Activated naive CD4-positive, alpha-beta T cell treated with anti-CD3 and anti-CD28 coated beads, Interleukin-2, amount 50 U/mL, for 24 hours (primary cell): Measurements from ENCODE around the gene SPNS3.
A peak's percentile ranks its signal among the peaks of the same experiment; 100 is the strongest.

ENCODE experiments used
- H3K27ac Mint-ChIP-seq: one replicate; pipeline ENCODE4 v1.8.0; 2021; ENCODE audit warnings: mild to moderate bottlenecking, mixed read lengths
- H3K27me3 Mint-ChIP-seq: one replicate; pipeline ENCODE4 v1.8.0; 2021; ENCODE audit warnings: mixed read lengths
- H3K36me3 Mint-ChIP-seq: one replicate; pipeline ENCODE4 v1.8.0; 2021; ENCODE audit warnings: mixed read lengths
- H3K4me1 Mint-ChIP-seq: one replicate; pipeline ENCODE4 v1.8.0; 2021; ENCODE audit warnings: mixed read lengths
- H3K4me3 Mint-ChIP-seq: one replicate; pipeline ENCODE4 v1.8.0; 2021; ENCODE audit warnings: mild to moderate bottlenecking, mixed read lengths
- H3K9me3 Mint-ChIP-seq: one replicate; pipeline ENCODE4 v1.8.0; 2021; ENCODE audit warnings: mixed read lengths

The SPNS3 gene

DNA sequence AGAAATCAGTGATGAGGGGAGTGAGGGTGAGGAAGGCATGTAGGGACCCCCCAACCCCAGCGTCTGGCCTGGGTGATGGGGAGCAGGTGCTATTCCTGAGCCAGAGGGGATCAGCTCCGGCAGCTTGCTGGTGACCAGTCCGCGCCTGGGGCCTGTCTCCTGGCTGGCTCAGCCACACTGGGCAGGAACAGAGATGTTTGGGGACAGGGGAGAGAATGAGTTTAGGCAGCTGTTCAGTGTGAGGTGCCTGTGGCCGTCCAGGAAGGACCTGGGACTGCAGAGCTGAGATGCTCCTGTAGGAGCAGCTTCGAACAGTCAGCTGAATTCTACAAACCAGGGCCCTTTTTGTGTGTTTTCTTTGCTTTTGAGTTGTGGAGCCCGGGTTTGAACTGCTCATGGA lies 41.7 kb downstream of the SPNS3 start:
- Mint-ChIP-seq H3K27me3 (no peaks in the 10 kb centered on the region), H3K9me3 (no peaks in the 10 kb centered on the region), H3K36me3 (no peaks in the 10 kb centered on the region), H3K4me1 (no peaks in the 10 kb centered on the region), H3K4me3 (no peak overlapping the region), H3K27ac (peak overlapping the region; percentile 68)

DNA sequence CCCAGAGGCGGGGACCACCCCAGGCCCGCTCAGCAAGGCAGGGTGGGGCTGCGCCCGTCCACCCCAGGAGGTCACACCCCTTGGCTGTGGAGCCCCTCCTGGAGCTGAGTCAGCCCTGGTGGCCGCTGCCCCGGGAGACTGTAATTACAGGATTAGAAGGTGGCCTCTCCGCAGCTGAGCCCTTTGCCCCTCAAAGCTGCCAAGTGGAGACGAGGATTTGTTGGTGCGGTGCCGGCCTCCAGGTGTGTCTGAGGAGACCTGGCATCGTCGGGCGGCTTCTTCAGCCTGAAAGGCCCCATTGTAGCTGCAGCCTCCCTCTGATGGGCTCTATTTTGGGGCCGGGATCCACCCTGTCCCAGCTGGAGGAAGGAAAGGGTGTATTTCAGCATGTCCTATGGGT lies 42.3 kb downstream of the SPNS3 start:
- Mint-ChIP-seq H3K27ac (no peak overlapping the region), H3K4me1 (peaks cover 4% of the 10 kb centered on the region), H3K9me3 (no peaks in the 10 kb centered on the region), H3K36me3 (no peaks in the 10 kb centered on the region), H3K4me3 (no peak overlapping the region), H3K27me3 (no peaks in the 10 kb centered on the region)

- H3K4me1 Mint-ChIP-seq = peaks cover 10% of the 10 kb centered on the region
- no peak overlapping the region for H3K4me3 Mint-ChIP-seq
- no peaks in the 10 kb centered on the region for H3K27me3 Mint-ChIP-seq
- no peaks in the 10 kb centered on the region for H3K36me3 Mint-ChIP-seq
- no peaks in the 10 kb centered on the region for H3K9me3 Mint-ChIP-seq
- no peak overlapping the region for H3K27ac Mint-ChIP-seq
Observed at GRCh38 chr17:4476511-4477070, 42.9 kb downstream of the SPNS3 start.

- no peaks in the 10 kb centered on the region for H3K9me3 Mint-ChIP-seq
Observed at GRCh38 chr17:4477255-4477791, 43.6 kb downstream of the SPNS3 start.

DNA sequence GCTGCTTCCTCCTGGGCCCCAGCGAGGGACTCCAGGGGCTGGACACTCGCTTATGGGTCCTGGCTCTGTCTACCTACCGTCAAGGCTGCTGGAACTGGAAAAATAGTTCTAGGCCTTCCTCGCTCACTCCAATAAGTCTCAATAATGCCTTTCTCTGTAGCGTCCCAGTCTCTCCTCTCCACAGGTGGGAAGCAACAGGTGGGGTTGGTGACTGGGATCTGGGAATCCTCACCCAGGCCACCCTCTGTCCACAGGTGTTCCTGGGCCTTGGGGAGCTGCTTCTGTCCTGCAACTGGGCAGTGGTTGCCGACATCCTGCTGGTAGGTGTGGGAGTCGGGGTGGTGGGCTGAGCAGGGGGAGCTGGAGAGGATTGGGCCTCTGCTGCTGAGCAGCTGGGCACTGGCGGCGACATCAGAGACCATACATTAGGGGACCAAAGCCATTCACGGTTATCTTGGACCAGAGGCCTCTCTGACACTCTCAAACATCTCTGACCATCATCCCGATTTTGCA lies 44.6 kb downstream of the SPNS3 start:
- H3K36me3 Mint-ChIP-seq = no peaks in the 10 kb centered on the region
- peaks cover 22% of the 10 kb centered on the region for H3K4me1 Mint-ChIP-seq
- H3K9me3 Mint-ChIP-seq = no peaks in the 10 kb centered on the region
- no peak overlapping the region for H3K4me3 Mint-ChIP-seq
- H3K27ac Mint-ChIP-seq = peak overlapping the region; percentile 83
- H3K27me3 Mint-ChIP-seq = no peaks in the 10 kb centered on the region

More at GRCh38 chr17:4477255-4477791, 43.6 kb downstream of the SPNS3 start:
- H3K27ac Mint-ChIP-seq = no peak overlapping the region
- no peak overlapping the region for H3K4me3 Mint-ChIP-seq
- H3K36me3 Mint-ChIP-seq = no peaks in the 10 kb centered on the region
- no peaks in the 10 kb centered on the region for H3K27me3 Mint-ChIP-seq
- peaks cover 17% of the 10 kb centered on the region for H3K4me1 Mint-ChIP-seq

DNA sequence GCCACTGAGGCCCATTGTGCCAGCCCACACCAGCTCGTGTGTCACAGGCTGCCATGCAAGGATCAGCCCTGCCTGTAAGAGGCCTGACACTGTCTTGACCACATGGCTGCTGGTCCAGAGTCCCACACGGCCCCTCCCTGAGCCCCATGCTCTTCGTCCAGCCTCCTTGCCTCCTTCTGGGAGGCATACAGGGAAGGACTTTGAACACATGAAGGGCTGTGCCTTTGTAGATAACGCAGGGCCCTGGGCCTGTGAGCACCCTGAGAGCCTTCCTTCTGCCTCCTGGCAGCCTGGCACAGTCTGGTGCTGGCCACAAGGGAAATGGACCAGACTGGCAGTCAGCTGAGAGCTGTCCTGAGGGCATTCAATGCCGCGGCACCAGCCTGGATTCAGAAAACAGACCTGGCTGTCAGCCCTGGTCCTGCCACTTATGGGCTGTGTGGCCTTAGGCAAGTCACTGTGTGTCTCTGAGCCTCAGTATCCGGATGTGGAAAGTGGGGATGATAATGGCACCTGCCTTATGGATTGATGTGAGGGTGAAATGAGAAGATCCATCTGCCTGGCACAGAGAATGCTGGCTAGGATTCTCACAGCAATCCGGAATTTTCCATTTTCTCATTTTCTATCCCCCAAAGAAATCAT lies 45.7 kb downstream of the SPNS3 start:
- H3K27me3 Mint-ChIP-seq = no peaks in the 10 kb centered on the region
- no peaks in the 10 kb centered on the region for H3K36me3 Mint-ChIP-seq
- H3K27ac Mint-ChIP-seq = no peak overlapping the region

GRCh38 chr17:4479982-4480751 lies 46.4 kb downstream of the SPNS3 start:
- Mint-ChIP-seq H3K27me3 (no peaks in the 10 kb centered on the region), H3K4me3 (no peak overlapping the region), H3K9me3 (no peaks in the 10 kb centered on the region), H3K4me1 (peaks cover 33% of the 10 kb centered on the region), H3K27ac (peak overlapping the region; percentile 26), H3K36me3 (no peaks in the 10 kb centered on the region)

More for the DNA sequence above, 45.7 kb downstream of the SPNS3 start:
- no peak overlapping the region for H3K4me3 Mint-ChIP-seq
- peaks cover 27% of the 10 kb centered on the region for H3K4me1 Mint-ChIP-seq
- no peaks in the 10 kb centered on the region for H3K9me3 Mint-ChIP-seq

GRCh38 chr17:4480929-4481898 lies 47.5 kb downstream of the SPNS3 start:
- Mint-ChIP-seq H3K9me3 (no peaks in the 10 kb centered on the region), H3K4me1 (peaks cover 39% of the 10 kb centered on the region), H3K27me3 (no peaks in the 10 kb centered on the region)

DNA sequence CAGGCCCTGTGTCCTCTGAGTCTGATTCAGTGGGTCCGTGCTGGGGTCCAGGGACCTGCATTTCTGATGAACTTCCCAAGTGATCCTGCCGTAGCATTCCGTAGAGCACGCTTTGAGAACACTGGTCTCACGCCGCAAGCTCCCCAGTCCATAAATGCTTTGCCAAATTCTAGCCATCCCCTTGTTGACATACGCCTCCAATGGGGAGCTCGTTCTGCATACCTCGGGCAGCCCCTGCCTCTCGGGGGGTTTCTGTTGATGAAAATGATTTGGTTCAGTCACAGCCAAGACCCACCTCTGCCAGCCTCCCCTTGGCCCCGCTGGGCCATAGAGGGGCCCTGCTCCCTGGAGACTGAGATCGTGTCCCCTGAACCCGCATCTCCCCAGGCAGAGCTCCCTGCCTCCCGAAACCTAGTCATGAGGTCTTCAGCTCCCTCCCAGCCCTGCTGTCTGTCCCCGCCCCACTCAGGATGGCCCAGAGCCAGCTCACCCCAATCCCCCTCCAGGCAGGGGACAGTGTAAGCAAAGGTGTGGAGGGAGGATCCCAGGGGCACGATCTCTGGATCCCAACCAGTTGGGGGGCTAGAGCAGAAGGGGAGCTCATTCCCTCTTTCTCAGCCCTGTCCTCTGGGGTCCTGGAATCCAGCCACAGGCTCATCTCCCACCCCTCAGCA lies 48.7 kb downstream of the SPNS3 start:
- H3K27me3 Mint-ChIP-seq = no peaks in the 10 kb centered on the region
- H3K36me3 Mint-ChIP-seq = no peaks in the 10 kb centered on the region
- peak overlapping the region; percentile 7 for H3K4me3 Mint-ChIP-seq
- peaks cover 49% of the 10 kb centered on the region for H3K4me1 Mint-ChIP-seq
- H3K27ac Mint-ChIP-seq = peak overlapping the region; percentile 14
- H3K9me3 Mint-ChIP-seq = no peaks in the 10 kb centered on the region

More at GRCh38 chr17:4480929-4481898, 47.5 kb downstream of the SPNS3 start:
- H3K4me3 Mint-ChIP-seq = peak overlapping the region; percentile 75
- H3K27ac Mint-ChIP-seq = peak overlapping the region; percentile 91
- H3K36me3 Mint-ChIP-seq = no peaks in the 10 kb centered on the region

- Mint-ChIP-seq H3K27ac (no peak overlapping the region), H3K4me1 (peaks cover 49% of the 10 kb centered on the region), H3K36me3 (no peaks in the 10 kb centered on the region), H3K9me3 (no peaks in the 10 kb centered on the region), H3K4me3 (no peak overlapping the region), H3K27me3 (no peaks in the 10 kb centered on the region)
Observed at GRCh38 chr17:4483012-4483840, 49.5 kb downstream of the SPNS3 start.

DNA sequence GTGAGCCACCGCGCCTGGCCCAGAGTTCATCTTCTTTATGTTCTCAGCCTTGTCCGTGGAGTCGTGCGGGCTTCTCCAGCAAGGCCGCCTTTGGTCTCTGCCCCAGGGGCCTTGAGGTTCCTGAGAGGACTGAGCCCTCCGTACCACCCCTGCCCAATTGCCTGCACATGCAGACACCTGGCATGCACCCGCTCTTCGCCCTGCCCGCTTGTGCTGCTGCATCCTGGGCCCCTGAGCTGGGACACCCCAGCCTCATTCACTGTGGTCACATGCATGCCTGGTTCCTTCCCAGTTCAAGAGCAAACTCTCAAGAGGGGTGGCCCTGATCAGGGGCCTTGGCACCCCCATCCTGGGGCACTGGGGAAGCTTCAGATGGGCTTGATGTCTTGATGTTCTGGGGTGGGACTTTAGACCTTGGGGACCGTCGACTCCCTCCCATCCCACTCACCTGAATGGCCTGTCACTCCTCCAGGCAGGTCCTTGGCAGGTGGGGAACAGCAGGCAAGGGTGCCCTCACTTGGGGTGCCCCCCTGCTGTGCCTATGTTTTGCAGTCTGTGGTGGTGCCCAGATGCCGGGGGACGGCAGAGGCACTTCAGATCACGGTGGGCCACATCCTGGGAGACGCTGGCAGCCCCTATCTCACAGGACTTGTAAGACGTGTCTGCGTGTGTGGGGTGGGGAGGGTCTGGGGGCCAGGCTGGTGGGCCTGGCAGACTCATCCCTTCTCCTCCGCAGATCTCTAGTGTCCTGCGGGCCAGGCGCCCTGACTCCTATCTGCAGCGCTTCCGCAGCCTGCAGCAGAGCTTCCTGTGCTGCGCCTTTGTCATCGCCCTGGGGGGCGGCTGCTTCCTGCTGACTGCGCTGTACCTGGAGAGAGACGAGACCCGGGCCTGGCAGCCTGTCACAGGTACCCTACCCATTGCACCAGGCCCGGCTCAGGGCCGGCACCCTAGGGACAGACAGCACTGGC lies 52.2 kb downstream of the SPNS3 start:
- no peaks in the 10 kb centered on the region for H3K27me3 Mint-ChIP-seq

DNA sequence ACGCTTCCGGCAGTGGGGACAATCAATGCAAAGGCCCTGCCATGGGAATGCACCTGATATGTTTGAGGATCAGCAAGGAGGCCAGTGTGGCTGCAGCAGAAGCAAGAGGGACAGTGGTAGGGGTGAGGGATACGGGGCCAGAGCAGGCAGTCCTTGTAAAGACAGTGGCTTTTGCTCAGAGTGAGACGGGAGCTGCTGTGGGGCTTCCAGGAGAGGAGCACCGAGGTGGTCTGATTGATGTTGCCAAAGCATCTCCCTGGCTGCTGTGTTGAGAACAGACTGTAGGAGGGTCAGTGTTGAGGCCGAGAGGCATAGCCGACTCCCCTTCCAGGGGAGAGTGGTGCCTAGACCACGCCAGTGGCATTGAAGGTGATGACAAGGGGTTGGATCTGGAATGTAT lies 53.6 kb downstream of the SPNS3 start:
- Mint-ChIP-seq H3K4me3 (peak overlapping the region; percentile 23), H3K9me3 (no peaks in the 10 kb centered on the region), H3K36me3 (no peaks in the 10 kb centered on the region), H3K27ac (no peak overlapping the region), H3K4me1 (peaks cover 32% of the 10 kb centered on the region), H3K27me3 (no peaks in the 10 kb centered on the region)

More for the DNA sequence above, 52.2 kb downstream of the SPNS3 start:
- H3K36me3 Mint-ChIP-seq = no peaks in the 10 kb centered on the region
- H3K4me3 Mint-ChIP-seq = peak overlapping the region; percentile 87
- peak overlapping the region; percentile 80 for H3K27ac Mint-ChIP-seq
- peaks cover 46% of the 10 kb centered on the region for H3K4me1 Mint-ChIP-seq
- no peaks in the 10 kb centered on the region for H3K9me3 Mint-ChIP-seq
